SU-DHL-6 (cell line): ENCODE results near the gene SLC22A23.

Experiments
- H2AFZ ChIP-seq: fragments of 200-600 bp; sonication (generic); 2 replicates; pipeline ENCODE4 v1.6.1; 2014; ENCODE audit warnings: low read depth, mild to moderate bottlenecking, moderate library complexity, mixed read lengths, antibody characterized with exemption, low read length; ENCODE audit not compliant: severe bottlenecking
- H3F3A ChIP-seq: fragments of 200-600 bp; shearing (Covaris generic); 2 replicates; pipeline ENCODE4 v1.6.0; 2016; ENCODE audit warnings: antibody characterized with exemption, mild to moderate bottlenecking; ENCODE audit not compliant: insufficient read depth
- H3K27ac ChIP-seq: fragments of 200-600 bp; sonication (generic); 2 replicates; pipeline ENCODE4 v1.5.1; 2016; ENCODE audit warnings: low read depth, mild to moderate bottlenecking, low read length, moderate library complexity, mixed read lengths
- H3K27me3 ChIP-seq: fragments of 200-600 bp; sonication (generic), shearing (Covaris generic); 2 replicates; pipeline ENCODE4 v1.6.0; 2014; ENCODE audit warnings: mild to moderate bottlenecking, low read length
- H3K36me3 ChIP-seq: fragments of 200-600 bp; sonication (generic); 2 replicates; pipeline ENCODE4 v1.6.1; 2014; ENCODE audit warnings: mild to moderate bottlenecking, low read length, mixed read lengths
- H3K4me2 ChIP-seq: fragments of 300-600, 200-600 bp; shearing (Covaris generic), sonication (generic); 2 replicates; pipeline ENCODE4 v1.6.0; 2014; ENCODE audit warnings: low read length, low read depth, mild to moderate bottlenecking; ENCODE audit not compliant: poor library complexity, severe bottlenecking
- H3K4me3 ChIP-seq: fragments of 200-600 bp; sonication (generic); 2 replicates; pipeline ENCODE4 v1.5.1; 2014; ENCODE audit warnings: antibody characterized with exemption, low read length, mild to moderate bottlenecking, mixed read lengths; ENCODE audit not compliant: insufficient read depth, poor library complexity, severe bottlenecking
- H3K79me2 ChIP-seq: fragments of 200-600 bp; sonication (generic); 2 replicates; pipeline ENCODE4 v1.6.1; 2014; ENCODE audit warnings: mild to moderate bottlenecking, low read length, moderate library complexity; ENCODE audit not compliant: insufficient read depth
- H3K9ac ChIP-seq: fragments of 200-600 bp; sonication (generic); 2 replicates; pipeline ENCODE4 v1.7.0; 2014; ENCODE audit warnings: mild to moderate bottlenecking, low read length
- H3K9me2 ChIP-seq: fragments of 200-600 bp; sonication (generic); replicated peaks from 2 replicates; pipeline ENCODE4 v1.6.1; 2014; ENCODE audit warnings: low read length; ENCODE audit not compliant: insufficient read depth
- H3K9me3 ChIP-seq: fragments of 200-600 bp; sonication (generic); 2 replicates; pipeline ENCODE4 v1.6.1; 2014; ENCODE audit warnings: low read length, mixed read lengths; ENCODE audit not compliant: insufficient read depth
- H4K20me1 ChIP-seq: fragments of 200-600 bp; sonication (generic); 2 replicates; pipeline ENCODE4 v1.6.1; 2014; ENCODE audit warnings: low read depth, mild to moderate bottlenecking, antibody characterized with exemption, low read length, moderate library complexity, mixed read lengths
- CTCF ChIP-seq: fragments of 200-600 bp; sonication (generic); IDR thresholded peaks from one replicate; pipeline ENCODE4 v1.5.1; 2017; ENCODE audit warnings: antibody characterized with exemption, mild to moderate bottlenecking, low read length, moderate library complexity; ENCODE audit not compliant: insufficient read depth, poor library complexity, severe bottlenecking
- EZH2phosphoT487 ChIP-seq: fragments of 200-600 bp; sonication (generic), shearing (Covaris generic); conservative IDR thresholded peaks from 2 replicates; pipeline ENCODE4 v1.6.1; 2018; ENCODE audit warnings: mild to moderate bottlenecking, antibody characterized with exemption, low read length, moderate library complexity, mixed read lengths

Gene SLC22A23

GRCh38 chr6:3353939-3354338 lies 102.9 kb downstream of the SLC22A23 start:
- Histone ChIP-seq H3K9ac (no peak overlapping the region), H3K27me3 (no peaks in the 10 kb centered on the region), H3K79me2 (no peaks in the 10 kb centered on the region), H3K4me3 (no peak overlapping the region), H3K36me3 (no peaks in the 10 kb centered on the region), H2AFZ (no peak overlapping the region), H3K9me3 (no peaks in the 10 kb centered on the region), H3K27ac (no peak overlapping the region), H3K4me2 (no peak overlapping the region), H3F3A (peaks cover 10% of the 10 kb centered on the region), H3K9me2 (no peaks in the 10 kb centered on the region), H4K20me1 (no peaks in the 10 kb centered on the region)
- TF ChIP-seq CTCF (no peak), EZH2phosphoT487 (no peak)

GRCh38 chr6:3353213-3353903 lies 103.5 kb downstream of the SLC22A23 start:
- H3K4me2 ChIP-seq, result no peak overlapping the region

GRCh38 chr6:3352678-3353077 lies 104.2 kb downstream of the SLC22A23 start:
- Histone ChIP-seq H3K9me3 (no peaks in the 10 kb centered on the region), H3K9ac (no peak overlapping the region), H3K27me3 (no peaks in the 10 kb centered on the region), H3K9me2 (no peaks in the 10 kb centered on the region), H3K79me2 (no peaks in the 10 kb centered on the region), H3K4me2 (no peak overlapping the region), H3K27ac (no peak overlapping the region), H3K4me3 (no peak overlapping the region), H2AFZ (no peak overlapping the region), H4K20me1 (no peaks in the 10 kb centered on the region), H3F3A (peaks cover 10% of the 10 kb centered on the region), H3K36me3 (no peaks in the 10 kb centered on the region)
- no peak for TF ChIP-seq CTCF

More at GRCh38 chr6:3353213-3353903, 103.5 kb downstream of the SLC22A23 start:
- no peaks in the 10 kb centered on the region for H3K36me3 ChIP-seq
- no peaks in the 10 kb centered on the region for H4K20me1 ChIP-seq
- H3K9me2 ChIP-seq, result no peaks in the 10 kb centered on the region
- no peak overlapping the region for H3K27ac ChIP-seq
- H3K4me3 ChIP-seq, result no peak overlapping the region
- H3K79me2 ChIP-seq, result no peaks in the 10 kb centered on the region
- peaks cover 10% of the 10 kb centered on the region for H3F3A ChIP-seq
- no peak for TF ChIP-seq CTCF
- TF ChIP-seq EZH2phosphoT487, result no peak
- H3K27me3 ChIP-seq, result no peaks in the 10 kb centered on the region
- no peak overlapping the region for H2AFZ ChIP-seq
- H3K9me3 ChIP-seq, result no peaks in the 10 kb centered on the region
- H3K9ac ChIP-seq, result no peak overlapping the region
